Colonic mucosa (tissue), 4 donors: ENCODE data around the gene C3orf20. TPM values are rescaled to one million over a fixed set of nuclear protein-coding genes. Genes with fewer than 3 reads are reported as not detected.

ENCODE experiments used
- DNase-seq: peaks from one replicate; pipeline ENCODE4 v3.0.0-alpha.2; 2020
- H3K27ac ChIP-seq: fragments of 200-600 bp; one replicate; pipeline ENCODE4 v1.8.0; 2021
- H3K27me3 ChIP-seq: fragments of 200-600 bp; one replicate; pipeline ENCODE4 v1.8.0; 2021
- H3K36me3 ChIP-seq: fragments of 200-600 bp; one replicate; pipeline ENCODE4 v1.8.0; 2021
- H3K4me1 ChIP-seq: fragments of 200-600 bp; one replicate; pipeline ENCODE4 v1.8.0; 2021; ENCODE audit warnings: mild to moderate bottlenecking
- H3K4me3 ChIP-seq: fragments of 200-600 bp; one replicate; pipeline ENCODE4 v1.8.0; 2021
- H3K9ac ChIP-seq, 2 donors: one replicate each; pipeline ENCODE4 v1.7.0; 2013; ENCODE audit warnings: control low read depth in 2 of 2, low read depth in 2 of 2, low read length in 2 of 2
- H3K9me3 ChIP-seq: fragments of 200-600 bp; one replicate; pipeline ENCODE4 v1.8.0; 2021
- intact Hi-C: fragments of 100-400 bp; cut with DNase I; formaldehyde crosslinking; loops from one replicate; pipeline ENCODE4 v1.14.1; 2022
- total RNA-seq, 2 donors: library from RNA; stranded (reverse); fragmentation: NEBNext Ultra II Directional in 1 of 2; extraction: Animal tissue kit (Norgen Biotek cat#: 25700) in 1 of 2; gene quantifications; one replicate each; pipeline ENCODE4 v1.2.1, GENCODE V29; 2021
- TF ChIP-seq, protein P1 (sequence below): fragments of 200-600 bp; IDR thresholded peaks from one replicate; pipeline ENCODE4 v1.8.0; 2022; ENCODE audit warnings: antibody characterized with exemption, mild to moderate bottlenecking
- donor health status: healthy.
- donor health status: DM: no; HTN: no; CAD: no.
- donor health status: DM: no; HTN: no; CAD: no.

C3orf20 gene
- total RNA-seq, 2 donors from 2014 or later, result 0.08 TPM; not detected in 1

- intact Hi-C loops, result no loop called here
- H3K4me3 ChIP-seq, result no peak overlapping the region
- H3K27ac ChIP-seq, result no peak overlapping the region
- no peaks in the 10 kb centered on the region for H3K9me3 ChIP-seq
- H3K9ac ChIP-seq, result no peak overlapping the region
- TF ChIP-seq, protein P1, sequence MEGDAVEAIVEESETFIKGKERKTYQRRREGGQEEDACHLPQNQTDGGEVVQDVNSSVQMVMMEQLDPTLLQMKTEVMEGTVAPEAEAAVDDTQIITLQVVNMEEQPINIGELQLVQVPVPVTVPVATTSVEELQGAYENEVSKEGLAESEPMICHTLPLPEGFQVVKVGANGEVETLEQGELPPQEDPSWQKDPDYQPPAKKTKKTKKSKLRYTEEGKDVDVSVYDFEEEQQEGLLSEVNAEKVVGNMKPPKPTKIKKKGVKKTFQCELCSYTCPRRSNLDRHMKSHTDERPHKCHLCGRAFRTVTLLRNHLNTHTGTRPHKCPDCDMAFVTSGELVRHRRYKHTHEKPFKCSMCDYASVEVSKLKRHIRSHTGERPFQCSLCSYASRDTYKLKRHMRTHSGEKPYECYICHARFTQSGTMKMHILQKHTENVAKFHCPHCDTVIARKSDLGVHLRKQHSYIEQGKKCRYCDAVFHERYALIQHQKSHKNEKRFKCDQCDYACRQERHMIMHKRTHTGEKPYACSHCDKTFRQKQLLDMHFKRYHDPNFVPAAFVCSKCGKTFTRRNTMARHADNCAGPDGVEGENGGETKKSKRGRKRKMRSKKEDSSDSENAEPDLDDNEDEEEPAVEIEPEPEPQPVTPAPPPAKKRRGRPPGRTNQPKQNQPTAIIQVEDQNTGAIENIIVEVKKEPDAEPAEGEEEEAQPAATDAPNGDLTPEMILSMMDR, result no peak
- no peaks in the 10 kb centered on the region for H3K4me1 ChIP-seq
- no peaks in the 10 kb centered on the region for H3K36me3 ChIP-seq
- DNase-seq, result no peak
- H3K27me3 ChIP-seq, result no peaks in the 10 kb centered on the region
Observed at GRCh38 chr3:14703128-14703750, 28.3 kb downstream of the C3orf20 start.

DNA sequence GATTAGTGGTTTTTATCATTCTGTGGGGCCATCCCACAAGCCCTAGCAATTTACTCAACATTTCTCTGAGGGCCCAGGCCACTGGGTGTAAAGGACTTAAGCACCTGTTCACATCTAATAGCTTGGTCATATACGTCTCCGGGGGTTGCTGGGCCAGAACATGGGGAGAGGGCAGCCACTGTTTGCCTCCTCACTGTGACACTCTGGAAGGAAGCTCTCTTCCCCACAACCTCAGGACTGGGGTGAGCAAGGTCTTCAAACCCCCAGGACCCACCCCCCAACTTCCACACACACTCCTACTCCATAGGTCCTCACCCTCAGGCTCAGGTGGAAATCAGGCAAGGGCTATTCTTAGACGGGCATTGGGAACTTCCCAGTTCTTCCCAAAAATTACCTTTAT lies 28.9 kb downstream of the C3orf20 start:
- no peaks in the 10 kb centered on the region for H3K4me1 ChIP-seq
- DNase-seq, result no peak
- H3K9me3 ChIP-seq, result no peaks in the 10 kb centered on the region
- intact Hi-C loops, result no loop called here
- H3K27me3 ChIP-seq, result no peaks in the 10 kb centered on the region
- H3K36me3 ChIP-seq, result no peaks in the 10 kb centered on the region
- H3K27ac ChIP-seq, result no peak overlapping the region
- no peak overlapping the region for H3K4me3 ChIP-seq
- TF ChIP-seq, protein P1, result no peak
- no peak overlapping the region for H3K9ac ChIP-seq

DNA sequence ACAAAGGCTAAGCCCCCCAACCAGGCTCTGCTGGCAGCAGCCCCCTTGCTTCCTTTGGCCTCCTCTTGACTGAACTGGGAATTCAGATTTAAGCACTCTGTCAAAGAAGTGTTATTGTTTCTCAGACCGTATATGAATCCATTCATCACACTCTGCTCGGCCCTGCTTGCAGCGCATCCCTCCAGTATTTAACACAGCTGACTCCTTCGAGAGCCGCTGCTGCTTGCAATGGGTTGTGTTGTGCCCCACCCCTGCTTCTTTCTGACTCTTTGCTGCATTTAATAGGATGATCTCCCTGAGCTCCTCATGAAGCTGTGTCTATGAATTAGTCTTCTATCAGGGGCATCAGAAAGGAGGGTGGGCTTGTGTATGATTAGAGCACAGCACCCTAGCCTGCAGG lies 31.2 kb downstream of the C3orf20 start:
- no peak for DNase-seq
- intact Hi-C loops, result no loop called here
- Histone ChIP-seq H3K9me3 (no peaks in the 10 kb centered on the region), H3K27me3 (no peaks in the 10 kb centered on the region), H3K4me1 (no peaks in the 10 kb centered on the region), H3K4me3 (no peak overlapping the region), H3K27ac (no peak overlapping the region), H3K9ac (no peak overlapping the region), H3K36me3 (no peaks in the 10 kb centered on the region)
- TF ChIP-seq, protein P1, result no peak

DNA sequence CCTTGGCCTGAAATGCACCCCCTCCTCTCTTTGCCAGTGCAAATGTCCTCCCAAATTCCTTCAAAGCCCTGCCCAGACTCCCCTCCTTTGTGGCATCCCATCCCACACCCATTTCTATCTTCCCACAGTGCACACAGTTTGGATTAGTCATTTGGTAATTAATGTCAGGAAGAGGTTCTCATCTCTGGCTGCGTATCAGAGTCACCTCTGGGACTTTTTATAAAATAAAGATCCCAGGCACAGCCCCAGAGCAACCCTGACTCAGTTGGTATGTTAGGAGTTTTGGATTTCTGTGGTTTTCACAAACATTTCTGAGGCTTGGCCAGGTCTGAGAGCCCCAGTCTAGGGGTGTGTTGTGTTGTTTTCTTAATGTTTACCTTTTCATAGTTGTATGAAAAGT lies 41.6 kb downstream of the C3orf20 start:
- intact Hi-C loops, result no loop called here
- Histone ChIP-seq H3K27ac (no peak overlapping the region), H3K4me3 (no peak overlapping the region), H3K27me3 (no peaks in the 10 kb centered on the region), H3K36me3 (no peaks in the 10 kb centered on the region), H3K9me3 (no peaks in the 10 kb centered on the region), H3K9ac (no peak overlapping the region), H3K4me1 (no peaks in the 10 kb centered on the region)
- TF ChIP-seq, protein P1, result no peak
- DNase-seq, result no peak

DNA sequence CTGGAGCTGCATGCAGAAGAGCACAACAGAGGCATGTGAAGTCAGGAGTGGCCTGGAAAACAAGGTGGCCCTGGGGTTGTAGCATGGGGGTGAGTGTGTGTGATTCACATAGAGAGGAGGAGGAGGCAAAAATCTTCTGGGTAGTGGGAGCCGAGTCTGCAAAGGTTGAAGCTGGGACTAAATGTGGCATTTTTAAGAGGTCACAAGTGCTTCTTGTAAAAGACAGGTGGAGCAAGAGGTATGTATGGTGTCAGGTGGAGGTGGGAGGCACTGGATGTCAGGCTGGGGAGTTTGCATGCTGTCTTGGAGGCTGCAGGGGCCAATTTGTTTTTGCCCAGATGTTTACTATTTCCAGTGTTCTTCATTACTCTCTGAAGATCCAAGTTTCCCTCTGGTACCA lies 42.4 kb downstream of the C3orf20 start:
- no peak for DNase-seq
- Histone ChIP-seq H3K4me3 (no peak overlapping the region), H3K27ac (no peak overlapping the region), H3K27me3 (no peaks in the 10 kb centered on the region), H3K9me3 (no peaks in the 10 kb centered on the region), H3K36me3 (no peaks in the 10 kb centered on the region), H3K4me1 (no peaks in the 10 kb centered on the region), H3K9ac (no peak overlapping the region)
- intact Hi-C loops, result no loop called here
- TF ChIP-seq, protein P1, result no peak
